C4-2B (cell line): ENCODE data around the gene C2orf80.
"Not testable (repeated sequence)": the region's sequence is repeated elsewhere in the genome, so short reads cannot be mapped to it uniquely, and the experiment has no call there.

ENCODE experiments used
- H3K27ac ChIP-seq: fragments of 450-650 bp; 2 replicates; pipeline ENCODE4 v1.5.1; 2017
- ZFX ChIP-seq: fragments of 450-650 bp; IDR thresholded peaks from 2 replicates; pipeline ENCODE4 v1.6.1; 2017
- TF ChIP-seq, protein P1 (sequence below): fragments of 450-650 bp; conservative IDR thresholded peaks from 2 replicates; pipeline ENCODE4 v1.5.1; 2017; ENCODE audit warnings: mild to moderate bottlenecking

The C2orf80 gene

DNA sequence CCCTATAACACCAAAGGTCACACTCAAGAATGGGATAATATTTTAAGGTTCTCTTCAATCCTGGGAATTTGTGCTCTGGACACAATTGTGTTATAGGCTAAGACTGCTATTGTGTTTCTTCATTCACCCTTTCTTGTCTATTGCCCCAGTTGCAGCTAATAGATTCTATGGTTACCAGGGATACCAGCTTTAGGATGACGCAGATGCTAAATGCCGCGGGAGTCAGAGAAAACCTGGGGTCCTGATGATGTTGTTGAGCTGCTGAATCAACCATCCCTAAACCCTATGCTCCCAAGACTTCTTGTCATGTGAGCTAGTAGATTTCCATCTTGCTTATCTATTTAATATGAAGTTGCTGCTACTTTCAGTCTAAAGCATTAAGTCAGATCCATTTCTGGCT lies 70.9 kb downstream of the C2orf80 start:
- H3K27ac ChIP-seq: no peak overlapping the region
- no peak for TF ChIP-seq ZFX
- TF ChIP-seq, protein P1, sequence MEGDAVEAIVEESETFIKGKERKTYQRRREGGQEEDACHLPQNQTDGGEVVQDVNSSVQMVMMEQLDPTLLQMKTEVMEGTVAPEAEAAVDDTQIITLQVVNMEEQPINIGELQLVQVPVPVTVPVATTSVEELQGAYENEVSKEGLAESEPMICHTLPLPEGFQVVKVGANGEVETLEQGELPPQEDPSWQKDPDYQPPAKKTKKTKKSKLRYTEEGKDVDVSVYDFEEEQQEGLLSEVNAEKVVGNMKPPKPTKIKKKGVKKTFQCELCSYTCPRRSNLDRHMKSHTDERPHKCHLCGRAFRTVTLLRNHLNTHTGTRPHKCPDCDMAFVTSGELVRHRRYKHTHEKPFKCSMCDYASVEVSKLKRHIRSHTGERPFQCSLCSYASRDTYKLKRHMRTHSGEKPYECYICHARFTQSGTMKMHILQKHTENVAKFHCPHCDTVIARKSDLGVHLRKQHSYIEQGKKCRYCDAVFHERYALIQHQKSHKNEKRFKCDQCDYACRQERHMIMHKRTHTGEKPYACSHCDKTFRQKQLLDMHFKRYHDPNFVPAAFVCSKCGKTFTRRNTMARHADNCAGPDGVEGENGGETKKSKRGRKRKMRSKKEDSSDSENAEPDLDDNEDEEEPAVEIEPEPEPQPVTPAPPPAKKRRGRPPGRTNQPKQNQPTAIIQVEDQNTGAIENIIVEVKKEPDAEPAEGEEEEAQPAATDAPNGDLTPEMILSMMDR: no peak

DNA sequence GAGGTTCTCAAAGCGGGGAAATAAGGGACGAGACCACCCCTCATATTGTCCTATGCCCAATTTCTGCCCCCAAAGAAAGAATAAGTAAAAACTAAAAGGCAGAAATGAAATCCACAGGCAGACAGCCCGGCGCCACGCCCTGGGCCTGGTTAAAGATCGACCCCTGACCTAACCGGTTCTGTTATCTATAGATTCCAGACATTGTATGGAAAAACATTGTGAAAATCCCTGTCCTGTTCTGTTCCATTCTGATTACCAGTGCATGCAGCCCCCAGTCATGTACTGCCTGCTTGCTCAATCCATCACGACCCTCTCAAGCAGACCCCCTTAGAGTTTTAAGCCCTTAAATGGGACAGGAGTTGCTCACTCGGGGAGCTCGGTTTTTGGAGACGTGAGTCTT lies 72.4 kb downstream of the C2orf80 start:
- H3K27ac ChIP-seq: not testable (repeated sequence)
